Transverse colon (tissue), 4 donors: Measurements from ENCODE around the gene KIFC3. TPM values are rescaled to one million over a fixed set of nuclear protein-coding genes. Genes with fewer than 3 reads are reported as not detected.

Experiments
- DNase-seq: peaks from one replicate; pipeline ENCODE4 v3.0.0-alpha.2; 2019
- H3K27ac ChIP-seq, 4 donors: fragments of 200-600 bp; sonication (generic); 2 replicates each; pipeline ENCODE4 v1.5.1; 2016 to 2018; ENCODE audit warnings: inconsistent platforms in 4 of 4
- H3K27me3 ChIP-seq: fragments of 200-600 bp; sonication (generic); 2 replicates; pipeline ENCODE4 v1.5.1; 2017; ENCODE audit warnings: inconsistent platforms
- H3K36me3 ChIP-seq, 4 donors: fragments of 200-600 bp; sonication (generic); 2 replicates each; pipeline ENCODE4 v1.5.1; 2017 to 2019; ENCODE audit warnings: inconsistent platforms in 4 of 4
- H3K4me1 ChIP-seq, 4 donors: fragments of 200-600 bp; sonication (generic); 2 replicates each; pipeline ENCODE4 v1.5.1; 2017 to 2020; ENCODE audit warnings: inconsistent platforms in 4 of 4
- H3K4me3 ChIP-seq, 4 donors: fragments of 200-600 bp; sonication (generic); 1 replicate in 1 of 4; 2 replicates in 3 of 4; pipeline versions ENCODE4 v1.5.1 to v1.6.1; 2017 to 2019; ENCODE audit warnings: inconsistent platforms in 4 of 4
- H3K9me3 ChIP-seq, 2 donors: fragments of 200-600 bp; sonication (generic); 2 replicates each; pipeline ENCODE4 v1.5.1; 2017 to 2019; ENCODE audit warnings: inconsistent platforms in 2 of 2
- EP300 ChIP-seq: sonication (generic); formaldehyde crosslinking; IDR thresholded peaks from one replicate; pipeline ENCODE4 v1.6.1; 2017; ENCODE audit warnings: antibody characterized with exemption, low read depth
- POLR2A ChIP-seq: fragments of 450-650 bp; IDR thresholded peaks from one replicate; pipeline ENCODE4 v1.6.1; 2016; ENCODE audit warnings: antibody characterized with exemption, mild to moderate bottlenecking, moderate library complexity
- POLR2AphosphoS5 ChIP-seq, 3 donors: sonication (generic); formaldehyde crosslinking; IDR thresholded peaks; one replicate each; pipeline ENCODE4 v1.6.1; 2016; ENCODE audit warnings: antibody characterized with exemption in 3 of 3
- WGBS, 2 donors: methylation state at CpG; one replicate each; pipeline ENCODE4 v1.1.5; 2018; ENCODE audit warnings: low coverage in 1 of 2; 5-methylcytosine and 5-hydroxymethylcytosine counted together
- in situ Hi-C, 4 donors: fragments of 200-750 bp; cut with MboI; loops; one replicate each; pipeline versions ENCODE4 v1.15.0 to v1.15.1; 2017; ENCODE audit warnings: low sequenced_read_pairs in 3 of 4, low pct_ligation_motif_present in 1 of 4, low pct_unique_long_range_greater_than_20kb in 1 of 4
- intact Hi-C: fragments of 100-400 bp; cut with DNase I; formaldehyde crosslinking; loops from one replicate; pipeline ENCODE4 v1.15.1; 2023; ENCODE audit warnings: low total_unique reads
- total RNA-seq, 4 donors: library from RNA; depleted of rRNA; stranded (reverse); fragments of >200 nt; gene quantifications; one replicate each; pipeline ENCODE4 v1.1.0, GENCODE V29; 2016
- TF ChIP-seq, protein P1 (sequence below), 5 experiments: fragments of 200-600 bp in 3 of 5; fragments of 450-650 bp in 2 of 5; sonication (generic) in 3 of 5; IDR thresholded peaks; 1 replicate in 2 of 5; 2 replicates in 3 of 5; pipeline ENCODE4 v1.5.1; 2016 to 2017; ENCODE audit warnings: antibody characterized with exemption in 5 of 5, inconsistent platforms in 3 of 5, mild to moderate bottlenecking in 2 of 5, moderate library complexity in 1 of 5

The KIFC3 gene
- total RNA-seq, 4 donors from 2014 or later = 5.2 to 46.8 (median 13.5) TPM

DNA sequence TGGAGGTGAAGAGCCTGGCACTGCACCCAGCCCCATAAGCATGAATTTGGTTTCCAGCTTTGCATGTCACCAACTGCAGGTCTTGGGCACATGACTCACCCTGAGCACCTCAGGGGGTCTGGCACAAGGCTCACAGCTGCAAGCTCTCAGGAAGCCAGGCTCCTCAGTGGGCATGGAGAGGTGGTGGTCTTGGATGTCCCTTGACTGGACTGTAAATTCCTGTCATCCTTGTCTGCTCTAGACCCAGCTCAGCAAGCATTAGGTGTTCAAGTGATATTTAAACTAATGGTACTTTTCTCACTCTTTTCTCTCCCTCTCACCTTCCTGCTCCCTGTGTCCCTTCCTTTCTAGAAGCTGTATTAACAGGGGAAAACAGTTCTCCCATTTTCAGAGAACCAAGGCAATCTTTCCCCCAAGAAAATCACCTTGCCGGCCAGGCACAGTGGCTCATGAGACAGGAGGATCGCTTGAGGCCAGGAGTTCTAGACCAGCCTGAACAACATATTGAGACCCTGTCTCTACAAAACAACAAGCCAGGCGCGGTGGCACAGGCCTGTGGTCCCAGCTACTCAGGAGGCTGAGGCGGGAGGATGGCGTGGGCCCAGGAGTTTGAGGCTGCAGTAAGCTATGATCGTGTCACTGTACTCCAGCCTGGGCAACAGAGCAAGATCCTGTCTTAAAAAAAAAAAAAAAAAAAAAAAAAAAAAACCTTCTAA lies 5.1 kb upstream of the KIFC3 start:
- intact Hi-C loops = no loop called here
- Histone ChIP-seq H3K9me3 (no peaks in the 10 kb centered on the region), H3K27ac (peak overlapping the region in 3 of 4 donors; percentile 1 to 43 (median 36)), H3K4me3 (no peak overlapping the region), H3K27me3 (peaks cover 39% of the 10 kb centered on the region), H3K36me3 (no peaks in the 10 kb centered on the region), H3K4me1 (peaks cover 12 to 52% (median 32%) of the 10 kb centered on the region in 4 donors)
- no peak for DNase-seq
- WGBS, 2 donors = 56 to 67% methylated on average over 7 of the region's 7 CpGs
- TF ChIP-seq EP300 (no peak), POLR2A (no peak), POLR2AphosphoS5 (IDR thresholded peaks at IDR 0.05) (no peak)
- TF ChIP-seq, protein P1, sequence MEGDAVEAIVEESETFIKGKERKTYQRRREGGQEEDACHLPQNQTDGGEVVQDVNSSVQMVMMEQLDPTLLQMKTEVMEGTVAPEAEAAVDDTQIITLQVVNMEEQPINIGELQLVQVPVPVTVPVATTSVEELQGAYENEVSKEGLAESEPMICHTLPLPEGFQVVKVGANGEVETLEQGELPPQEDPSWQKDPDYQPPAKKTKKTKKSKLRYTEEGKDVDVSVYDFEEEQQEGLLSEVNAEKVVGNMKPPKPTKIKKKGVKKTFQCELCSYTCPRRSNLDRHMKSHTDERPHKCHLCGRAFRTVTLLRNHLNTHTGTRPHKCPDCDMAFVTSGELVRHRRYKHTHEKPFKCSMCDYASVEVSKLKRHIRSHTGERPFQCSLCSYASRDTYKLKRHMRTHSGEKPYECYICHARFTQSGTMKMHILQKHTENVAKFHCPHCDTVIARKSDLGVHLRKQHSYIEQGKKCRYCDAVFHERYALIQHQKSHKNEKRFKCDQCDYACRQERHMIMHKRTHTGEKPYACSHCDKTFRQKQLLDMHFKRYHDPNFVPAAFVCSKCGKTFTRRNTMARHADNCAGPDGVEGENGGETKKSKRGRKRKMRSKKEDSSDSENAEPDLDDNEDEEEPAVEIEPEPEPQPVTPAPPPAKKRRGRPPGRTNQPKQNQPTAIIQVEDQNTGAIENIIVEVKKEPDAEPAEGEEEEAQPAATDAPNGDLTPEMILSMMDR (IDR thresholded peaks at IDR 0.05) = no peak
- in situ Hi-C loops = no loop called here

DNA sequence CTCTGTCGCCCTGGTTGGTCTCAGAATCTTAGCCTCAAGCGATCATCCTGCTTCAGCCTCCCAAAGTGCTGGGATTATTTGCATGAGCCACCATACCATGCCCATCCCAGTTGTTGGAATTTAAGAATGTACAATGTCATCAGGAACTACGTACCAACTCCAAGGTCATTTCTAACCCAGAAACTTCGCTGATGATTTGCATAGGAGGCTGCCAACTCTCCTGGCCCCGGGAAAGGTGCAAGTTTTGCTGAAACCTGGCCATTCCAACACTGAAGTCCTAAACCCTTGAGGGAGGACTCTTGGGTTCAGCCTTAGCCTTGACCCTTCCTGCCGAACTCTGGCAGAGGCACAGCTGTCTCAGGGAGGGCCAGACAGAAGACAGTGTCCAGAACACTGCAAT lies 2.9 kb upstream of the KIFC3 start:
- WGBS, 2 donors = 20 to 64% methylated on average over 1 to 6 of the region's 6 CpGs

DNA sequence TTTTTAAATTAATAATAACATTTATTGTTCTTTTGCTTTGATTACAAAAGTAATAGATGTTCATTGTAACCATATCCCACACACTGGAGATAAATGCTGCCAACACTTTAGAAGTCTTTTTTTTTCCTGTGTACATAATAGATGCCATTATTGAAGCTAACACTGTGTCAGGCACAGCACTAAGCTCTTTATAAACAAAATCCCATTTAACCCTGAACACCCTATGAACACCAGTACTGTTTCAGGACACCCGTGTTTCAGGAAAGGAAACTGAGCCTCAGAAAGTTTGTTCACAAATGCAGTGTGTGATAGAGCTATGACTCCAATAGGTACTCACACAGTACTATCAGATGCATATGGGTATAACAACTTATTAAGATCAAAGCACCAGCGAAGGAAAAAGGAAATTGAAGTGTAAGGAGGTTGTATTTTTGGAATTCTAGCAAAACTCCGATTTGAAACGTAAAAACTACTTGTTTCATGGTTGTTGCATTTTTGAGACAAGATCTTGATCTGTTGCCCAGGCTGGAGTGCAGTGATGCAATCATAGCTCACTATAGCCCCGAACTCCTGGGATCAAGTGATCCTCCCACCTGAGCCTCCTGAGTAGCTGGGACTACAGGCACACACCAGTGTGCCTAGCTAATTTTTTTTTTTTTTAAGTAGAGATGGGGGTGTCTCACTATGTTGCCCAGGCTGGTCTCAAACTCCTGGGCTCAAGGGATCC lies 2.0 kb upstream of the KIFC3 start:
- H3K36me3 ChIP-seq = no peaks in the 10 kb centered on the region
- in situ Hi-C loops = no loop called here
- H3K27me3 ChIP-seq = peaks cover 71% of the 10 kb centered on the region
- peak overlapping the region; percentile 80 to 87 (median 82) for H3K27ac ChIP-seq
- TF ChIP-seq EP300 (no peak), POLR2A (no peak), POLR2AphosphoS5 (IDR thresholded peaks at IDR 0.05) (no peak)
- TF ChIP-seq, protein P1 (IDR thresholded peaks at IDR 0.05) = no peak
- peaks cover 12 to 66% (median 30%) of the 10 kb centered on the region in 4 donors for H3K4me1 ChIP-seq
- no peak for DNase-seq
- H3K4me3 ChIP-seq = no peak overlapping the region
- intact Hi-C loops = no loop called here
- H3K9me3 ChIP-seq = no peaks in the 10 kb centered on the region
- WGBS, 2 donors = 66 to 75% methylated on average over 4 to 5 of the region's 5 CpGs

More for the DNA sequence above, 2.9 kb upstream of the KIFC3 start:
- peaks cover 62% of the 10 kb centered on the region for H3K27me3 ChIP-seq
- peaks cover 16 to 65% (median 36%) of the 10 kb centered on the region in 4 donors for H3K4me1 ChIP-seq
- no peak overlapping the region for H3K4me3 ChIP-seq
- no peaks in the 10 kb centered on the region for H3K9me3 ChIP-seq
- TF ChIP-seq, protein P1 (IDR thresholded peaks at IDR 0.05) = no peak
- TF ChIP-seq POLR2AphosphoS5 (IDR thresholded peaks at IDR 0.05) (no peak), POLR2A (no peak), EP300 (no peak)
- H3K27ac ChIP-seq = no peak overlapping the region
- in situ Hi-C loops = no loop called here
- intact Hi-C loops = no loop called here
- H3K36me3 ChIP-seq = no peaks in the 10 kb centered on the region
- DNase-seq = no peak

DNA sequence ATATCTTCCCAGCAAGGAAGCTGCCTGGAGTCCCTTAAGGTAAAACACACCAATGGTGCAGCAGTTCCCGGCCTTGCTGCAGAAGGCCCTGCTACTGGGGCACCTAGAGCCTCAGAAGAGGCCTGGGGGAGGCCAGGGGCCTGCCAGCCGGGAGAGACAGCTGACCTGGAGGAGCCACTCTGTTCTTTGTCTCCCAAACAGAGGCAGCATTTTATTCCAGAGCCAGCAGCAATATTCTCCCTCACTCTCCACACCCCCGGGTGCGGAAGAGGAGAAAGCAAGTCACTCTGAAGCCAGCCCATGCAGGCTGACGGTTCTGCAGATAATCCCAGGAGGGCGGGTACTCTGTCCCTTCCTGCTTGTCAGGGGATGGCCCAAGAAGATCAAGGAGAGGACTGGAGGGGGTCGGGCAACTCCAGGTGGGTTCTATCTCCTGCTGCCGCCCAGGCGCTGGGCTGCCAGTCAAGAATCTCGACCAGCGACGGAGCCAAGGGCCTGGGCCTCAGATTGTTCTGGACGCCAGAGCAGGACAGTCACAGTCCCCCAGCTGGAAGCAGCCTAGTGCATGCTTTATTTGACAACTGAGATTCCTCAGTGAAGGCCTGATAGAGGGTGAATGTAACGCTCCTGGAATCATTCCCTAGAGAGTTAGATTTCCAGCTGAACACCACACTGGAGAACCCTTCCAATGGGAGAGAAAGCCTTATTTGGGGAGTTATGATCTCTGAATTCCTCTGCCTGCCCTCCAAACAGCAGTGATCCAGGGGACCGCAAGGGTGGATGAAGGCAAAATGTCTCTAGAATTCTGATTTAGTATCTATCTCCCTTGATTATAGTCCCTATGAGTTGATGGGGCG lies 1.1 kb upstream of the KIFC3 start:
- 57 to 61% methylated on average over 4 to 16 of the region's 16 CpGs for WGBS, 2 donors
- intact Hi-C loops (no loop called here), in situ Hi-C loops (no loop called here)
- Histone ChIP-seq H3K27me3 (peaks cover 80% of the 10 kb centered on the region), H3K4me3 (no peak overlapping the region), H3K36me3 (no peaks in the 10 kb centered on the region), H3K9me3 (no peaks in the 10 kb centered on the region), H3K27ac (peak overlapping the region; percentile 80 to 87 (median 82)), H3K4me1 (peaks cover 12 to 62% (median 26%) of the 10 kb centered on the region in 4 donors)
- TF ChIP-seq, protein P1 (IDR thresholded peaks at IDR 0.05) = no peak
- TF ChIP-seq POLR2AphosphoS5 (IDR thresholded peaks at IDR 0.05) = no peak
- no peak for TF ChIP-seq POLR2A
- TF ChIP-seq EP300 = no peak
- DNase-seq = no peak
